ENCODE data around the gene LRRC32.
A peak's percentile ranks its signal among the peaks of the same experiment; 100 is the strongest.

The LRRC32 gene

GRCh38 chr11:76669901-76670484 lies 554 bp downstream of the LRRC32 start:
- Histone ChIP-seq H2AFZ (ENCODE audit: low read length, unreplicated experiment) (peak overlapping the region; percentile 66), H3K27me3 (ENCODE audit: insufficient read depth, low read length) (no peaks in the 10 kb centered on the region), H3K4me3 (ENCODE audit: low read depth, low read length) (peak overlapping the region; percentile 77), H3K4me1 (ENCODE audit: control insufficient read depth, insufficient read depth, low read length, unreplicated experiment) (peaks cover 14% of the 10 kb centered on the region), H3K79me2 (ENCODE audit: control insufficient read depth, insufficient read depth, low read length, unreplicated experiment) (peaks cover 8% of the 10 kb centered on the region), H3K27ac (ENCODE audit: low read depth, low read length) (no peak overlapping the region), H3K36me3 (ENCODE audit: insufficient read depth, low read length) (no peaks in the 10 kb centered on the region)

- H3K4me1 ChIP-seq (ENCODE audit: control insufficient read depth, insufficient read depth, low read length, unreplicated experiment): peaks cover 14% of the 10 kb centered on the region
- H3K36me3 ChIP-seq (ENCODE audit: insufficient read depth, low read length): no peaks in the 10 kb centered on the region
- no peak overlapping the region for H2AFZ ChIP-seq (ENCODE audit: low read length, unreplicated experiment)
- peaks cover 8% of the 10 kb centered on the region for H3K79me2 ChIP-seq (ENCODE audit: control insufficient read depth, insufficient read depth, low read length, unreplicated experiment)
- no peaks in the 10 kb centered on the region for H3K27me3 ChIP-seq (ENCODE audit: insufficient read depth, low read length)
- no peak overlapping the region for H3K27ac ChIP-seq (ENCODE audit: low read depth, low read length)
- H3K4me3 ChIP-seq (ENCODE audit: low read depth, low read length): peak overlapping the region; percentile 77; the same call in 1 of the 2 replicates
These were observed 2.0 kb downstream of the LRRC32 start for GRCh38 chr11:76668362-76669155.

- no peak overlapping the region for H3K27ac ChIP-seq (ENCODE audit: low read depth, low read length)
- no peaks in the 10 kb centered on the region for H3K36me3 ChIP-seq (ENCODE audit: insufficient read depth, low read length)
- H3K4me1 ChIP-seq (ENCODE audit: control insufficient read depth, insufficient read depth, low read length, unreplicated experiment): peaks cover 14% of the 10 kb centered on the region
These were observed 2.7 kb downstream of the LRRC32 start for GRCh38 chr11:76667856-76668255.

GRCh38 chr11:76667271-76667818 lies 3.2 kb downstream of the LRRC32 start:
- Histone ChIP-seq H3K79me2 (ENCODE audit: control insufficient read depth, insufficient read depth, low read length, unreplicated experiment) (peaks cover 8% of the 10 kb centered on the region), H3K4me3 (ENCODE audit: low read depth, low read length) (no peak overlapping the region), H3K4me1 (ENCODE audit: control insufficient read depth, insufficient read depth, low read length, unreplicated experiment) (peaks cover 14% of the 10 kb centered on the region), H2AFZ (ENCODE audit: low read length, unreplicated experiment) (no peak overlapping the region), H3K27me3 (ENCODE audit: insufficient read depth, low read length) (no peaks in the 10 kb centered on the region), H3K27ac (ENCODE audit: low read depth, low read length) (no peak overlapping the region), H3K36me3 (ENCODE audit: insufficient read depth, low read length) (no peaks in the 10 kb centered on the region)

More at GRCh38 chr11:76667856-76668255, 2.7 kb downstream of the LRRC32 start:
- Histone ChIP-seq H3K79me2 (ENCODE audit: control insufficient read depth, insufficient read depth, low read length, unreplicated experiment) (peaks cover 8% of the 10 kb centered on the region), H3K27me3 (ENCODE audit: insufficient read depth, low read length) (no peaks in the 10 kb centered on the region), H3K4me3 (ENCODE audit: low read depth, low read length) (no peak overlapping the region), H2AFZ (ENCODE audit: low read length, unreplicated experiment) (no peak overlapping the region)

GRCh38 chr11:76666830-76667229 lies 3.7 kb downstream of the LRRC32 start:
- Histone ChIP-seq H3K4me1 (ENCODE audit: control insufficient read depth, insufficient read depth, low read length, unreplicated experiment) (peaks cover 14% of the 10 kb centered on the region), H3K79me2 (ENCODE audit: control insufficient read depth, insufficient read depth, low read length, unreplicated experiment) (peaks cover 8% of the 10 kb centered on the region), H2AFZ (ENCODE audit: low read length, unreplicated experiment) (no peak overlapping the region), H3K4me3 (ENCODE audit: low read depth, low read length) (no peak overlapping the region), H3K27me3 (ENCODE audit: insufficient read depth, low read length) (no peaks in the 10 kb centered on the region), H3K27ac (ENCODE audit: low read depth, low read length) (no peak overlapping the region), H3K36me3 (ENCODE audit: insufficient read depth, low read length) (no peaks in the 10 kb centered on the region)

GRCh38 chr11:76666408-76666807 lies 4.1 kb downstream of the LRRC32 start:
- Histone ChIP-seq H3K36me3 (ENCODE audit: insufficient read depth, low read length) (no peaks in the 10 kb centered on the region), H3K27me3 (ENCODE audit: insufficient read depth, low read length) (no peaks in the 10 kb centered on the region), H3K79me2 (ENCODE audit: control insufficient read depth, insufficient read depth, low read length, unreplicated experiment) (peaks cover 8% of the 10 kb centered on the region), H3K27ac (ENCODE audit: low read depth, low read length) (no peak overlapping the region), H3K4me3 (ENCODE audit: low read depth, low read length) (no peak overlapping the region), H2AFZ (ENCODE audit: low read length, unreplicated experiment) (no peak overlapping the region), H3K4me1 (ENCODE audit: control insufficient read depth, insufficient read depth, low read length, unreplicated experiment) (peaks cover 14% of the 10 kb centered on the region)

GRCh38 chr11:76665921-76666351 lies 4.6 kb downstream of the LRRC32 start:
- Histone ChIP-seq H3K36me3 (ENCODE audit: insufficient read depth, low read length) (no peaks in the 10 kb centered on the region), H3K4me3 (ENCODE audit: low read depth, low read length) (no peak overlapping the region), H3K4me1 (ENCODE audit: control insufficient read depth, insufficient read depth, low read length, unreplicated experiment) (peaks cover 14% of the 10 kb centered on the region), H3K79me2 (ENCODE audit: control insufficient read depth, insufficient read depth, low read length, unreplicated experiment) (peaks cover 8% of the 10 kb centered on the region), H3K27me3 (ENCODE audit: insufficient read depth, low read length) (no peaks in the 10 kb centered on the region), H3K27ac (ENCODE audit: low read depth, low read length) (no peak overlapping the region), H2AFZ (ENCODE audit: low read length, unreplicated experiment) (no peak overlapping the region)

GRCh38 chr11:76665172-76665571 lies 5.4 kb downstream of the LRRC32 start:
- Histone ChIP-seq H3K4me1 (ENCODE audit: control insufficient read depth, insufficient read depth, low read length, unreplicated experiment) (peaks cover 14% of the 10 kb centered on the region), H3K4me3 (ENCODE audit: low read depth, low read length) (no peak overlapping the region), H3K27ac (ENCODE audit: low read depth, low read length) (no peak overlapping the region), H2AFZ (ENCODE audit: low read length, unreplicated experiment) (no peak overlapping the region), H3K79me2 (ENCODE audit: control insufficient read depth, insufficient read depth, low read length, unreplicated experiment) (peaks cover 8% of the 10 kb centered on the region), H3K36me3 (ENCODE audit: insufficient read depth, low read length) (no peaks in the 10 kb centered on the region), H3K27me3 (ENCODE audit: insufficient read depth, low read length) (no peaks in the 10 kb centered on the region)

GRCh38 chr11:76664578-76665061 lies 5.9 kb downstream of the LRRC32 start:
- Histone ChIP-seq H3K4me3 (ENCODE audit: low read depth, low read length) (no peak overlapping the region), H3K36me3 (ENCODE audit: insufficient read depth, low read length) (no peaks in the 10 kb centered on the region), H3K4me1 (ENCODE audit: control insufficient read depth, insufficient read depth, low read length, unreplicated experiment) (peaks cover 14% of the 10 kb centered on the region), H3K27me3 (ENCODE audit: insufficient read depth, low read length) (no peaks in the 10 kb centered on the region), H3K79me2 (ENCODE audit: control insufficient read depth, insufficient read depth, low read length, unreplicated experiment) (peaks cover 8% of the 10 kb centered on the region), H2AFZ (ENCODE audit: low read length, unreplicated experiment) (no peak overlapping the region), H3K27ac (ENCODE audit: low read depth, low read length) (no peak overlapping the region)

GRCh38 chr11:76663912-76664440 lies 6.6 kb downstream of the LRRC32 start:
- Histone ChIP-seq H3K4me1 (ENCODE audit: control insufficient read depth, insufficient read depth, low read length, unreplicated experiment) (peaks cover 9% of the 10 kb centered on the region), H3K36me3 (ENCODE audit: insufficient read depth, low read length) (no peaks in the 10 kb centered on the region), H3K4me3 (ENCODE audit: low read depth, low read length) (no peak overlapping the region), H2AFZ (ENCODE audit: low read length, unreplicated experiment) (no peak overlapping the region), H3K27ac (ENCODE audit: low read depth, low read length) (no peak overlapping the region), H3K79me2 (ENCODE audit: control insufficient read depth, insufficient read depth, low read length, unreplicated experiment) (peaks cover 8% of the 10 kb centered on the region), H3K27me3 (ENCODE audit: insufficient read depth, low read length) (no peaks in the 10 kb centered on the region)
